ENCODE results near the gene CDH7.

GRCh38 chr18:65901522-65901921, 150.7 kb downstream of the CDH7 start:
- TF ChIP-seq POLR2AphosphoS5 (IDR thresholded peaks at IDR 0.05; ENCODE audit: low read depth, low read length), result no peak
- no peak for TF ChIP-seq POLR2A (IDR thresholded peaks at IDR 0.05; ENCODE audit: low read depth, low read length)
- TF ChIP-seq TAF1 (IDR thresholded peaks at IDR 0.05; ENCODE audit: borderline replicate concordance, low read depth, low read length), result no peak
